Measurements from ENCODE around the gene STK32B. TPM values are rescaled to one million over a fixed set of nuclear protein-coding genes. Genes with fewer than 3 reads are reported as not detected.
"Not testable (repeated sequence)": the region's sequence is repeated elsewhere in the genome, so short reads cannot be mapped to it uniquely, and the experiment has no call there.

STK32B gene
- total RNA-seq, 1 donor from 2014 or later: 4.2 TPM

GRCh38 chr4:5055411-5055810 is 4.1 kb downstream of the STK32B start:
- no peak for TF ChIP-seq CTCF (conservative IDR thresholded peaks at IDR 0.05; ENCODE audit: low read depth, low read length)
- no peak overlapping the region for H3K4me3 ChIP-seq (ENCODE audit: low read depth, low read length)
- DNase-seq (ENCODE audit: low read depth): no peak

- no peak for TF ChIP-seq CTCF (conservative IDR thresholded peaks at IDR 0.05; ENCODE audit: low read depth, low read length)
- no peak for DNase-seq (ENCODE audit: low read depth)
- no peak overlapping the region for H3K4me3 ChIP-seq (ENCODE audit: low read depth, low read length)
Measured at GRCh38 chr4:5066101-5066500, 14.8 kb downstream of the STK32B start.

DNA sequence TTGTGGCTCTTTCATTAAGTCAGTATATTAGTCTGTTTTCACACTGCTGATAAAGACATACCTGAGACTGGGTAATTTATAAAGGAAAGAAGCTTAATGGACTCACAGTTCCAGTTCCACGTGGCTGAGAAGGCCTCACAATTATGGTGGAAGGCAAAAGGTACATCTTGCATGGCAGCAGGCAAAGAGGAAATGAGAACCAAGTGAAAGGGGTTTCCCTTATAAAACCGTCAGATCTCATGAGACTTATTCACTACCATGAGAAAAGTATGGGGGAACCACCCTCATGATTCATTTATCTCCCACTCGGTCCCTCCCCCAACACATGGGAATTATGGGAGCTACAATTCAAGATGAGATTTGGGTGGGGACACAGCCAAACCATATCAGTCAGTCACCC is 15.7 kb downstream of the STK32B start:
- not testable (repeated sequence) for H3K4me3 ChIP-seq (ENCODE audit: low read depth, low read length); DNase-seq (ENCODE audit: low read depth)

- TF ChIP-seq CTCF (conservative IDR thresholded peaks at IDR 0.05; ENCODE audit: low read depth, low read length): no peak
- no peak overlapping the region for H3K4me3 ChIP-seq (ENCODE audit: low read depth, low read length)
- DNase-seq (ENCODE audit: low read depth): no peak
Measured at GRCh38 chr4:5067908-5068307, 16.6 kb downstream of the STK32B start.

- no peak for TF ChIP-seq CTCF (conservative IDR thresholded peaks at IDR 0.05; ENCODE audit: low read depth, low read length)
- DNase-seq (ENCODE audit: low read depth): peak; percentile 64
- no peak overlapping the region for H3K4me3 ChIP-seq (ENCODE audit: low read depth, low read length)
Measured at GRCh38 chr4:5069901-5070300, 18.6 kb downstream of the STK32B start.

- no peak overlapping the region for H3K4me3 ChIP-seq (ENCODE audit: low read depth, low read length)
- DNase-seq (ENCODE audit: low read depth): no peak
- TF ChIP-seq CTCF (conservative IDR thresholded peaks at IDR 0.05; ENCODE audit: low read depth, low read length): no peak
Measured at GRCh38 chr4:5072948-5073347, 21.7 kb downstream of the STK32B start.

- TF ChIP-seq CTCF (conservative IDR thresholded peaks at IDR 0.05; ENCODE audit: low read depth, low read length): no peak
- H3K4me3 ChIP-seq (ENCODE audit: low read depth, low read length): no peak overlapping the region
- no peak for DNase-seq (ENCODE audit: low read depth)
Measured at GRCh38 chr4:5078009-5078408, 26.7 kb downstream of the STK32B start.

DNA sequence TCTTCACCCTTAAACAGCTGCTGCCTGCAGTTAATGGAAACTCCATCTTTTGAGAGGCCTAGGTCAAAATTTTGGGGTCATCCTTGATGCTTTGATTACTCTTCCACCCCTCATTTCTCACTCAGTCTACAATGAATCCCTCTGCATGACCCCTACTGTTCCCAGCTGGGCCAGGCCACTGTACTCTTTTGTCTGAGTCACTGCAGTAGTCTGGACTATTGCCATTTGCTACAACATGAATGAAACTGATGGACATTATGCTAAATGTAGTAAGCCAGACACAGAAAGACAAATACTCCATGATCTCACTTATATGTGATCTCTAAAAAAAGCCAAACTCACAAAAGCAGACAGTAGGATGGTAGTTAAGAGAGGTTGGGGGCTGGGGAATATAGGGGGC is 28.3 kb downstream of the STK32B start:
- TF ChIP-seq CTCF (conservative IDR thresholded peaks at IDR 0.05; ENCODE audit: low read depth, low read length): no peak
- no peak overlapping the region for H3K4me3 ChIP-seq (ENCODE audit: low read depth, low read length)
- no peak for DNase-seq (ENCODE audit: low read depth)
